ENCODE results near the gene P3H4. TPM values are rescaled to one million over a fixed set of nuclear protein-coding genes. Genes with fewer than 3 reads are reported as not detected.

The P3H4 gene
- total RNA-seq, 1 experiment from 2014 or later, result 24.0 TPM

DNA sequence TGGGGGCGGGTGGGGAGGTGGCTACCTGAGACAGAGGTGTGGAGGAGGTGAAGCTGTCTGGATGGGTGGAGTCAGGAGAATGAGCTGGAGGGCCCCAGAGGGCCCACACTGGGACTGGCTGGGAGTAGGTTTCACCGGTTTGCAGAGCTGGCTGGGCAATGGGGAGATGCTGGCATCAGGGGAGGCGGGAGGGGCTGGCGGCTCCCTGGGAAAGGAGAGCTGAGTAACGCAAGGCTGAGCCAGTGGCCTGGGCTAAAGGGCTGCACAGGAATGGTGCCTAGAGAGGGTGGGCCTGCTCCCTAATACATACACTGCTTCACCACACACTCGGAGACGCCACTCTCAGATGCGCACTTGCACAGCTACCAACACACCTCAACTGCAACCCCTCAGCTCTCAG, 12.4 kb downstream of the P3H4 start:
- H2BK15ac ChIP-seq (ENCODE audit: low read depth, low read length), result no peak overlapping the region
- peaks cover 21% of the 10 kb centered on the region for H3K27me3 Mint-ChIP-seq (ENCODE audit: low read depth)
- no peak overlapping the region for H4K91ac ChIP-seq (ENCODE audit: insufficient read length, low read depth, low read length)
- H3K27ac ChIP-seq (ENCODE audit: insufficient read length, low read depth, low read length), result no peak overlapping the region
- H3K27me3 ChIP-seq (ENCODE audit: insufficient read depth, low read length), result no peaks in the 10 kb centered on the region; the same call in 1 of the 2 replicates
- no peak overlapping the region for H3K56ac ChIP-seq (ENCODE audit: insufficient read length, low read depth, low read length)
- DNase-seq, result peak; percentile 60
- H3K27ac Mint-ChIP-seq, result peak overlapping the region in 1 of 3 experiments; percentile 42; a peak in 1 of 7 replicates
- no peak overlapping the region for H2BK12ac ChIP-seq (ENCODE audit: insufficient read length, low read depth, low read length)
- H3K9me3 Mint-ChIP-seq, result no peaks in the 10 kb centered on the region
- H2BK20ac ChIP-seq (ENCODE audit: low read depth, low read length, poor library complexity, severe bottlenecking), result no peak overlapping the region
- H3K4me1 Mint-ChIP-seq, result peaks cover 25 to 36% of the 10 kb centered on the region in 2 experiments
- H3K79me2 ChIP-seq (ENCODE audit: insufficient read depth, low read length), result no peaks in the 10 kb centered on the region
- H3K4me2 ChIP-seq (ENCODE audit: insufficient read depth, insufficient read length, low read length), result no peak overlapping the region
- no peak overlapping the region for H2BK5ac ChIP-seq (ENCODE audit: insufficient read length, low read length)
- H3K9ac ChIP-seq (ENCODE audit: extremely low read depth, insufficient read length, low read length), result no peak overlapping the region
- H3K9me3 ChIP-seq (ENCODE audit: control insufficient read depth, low read depth, low read length), result no peaks in the 10 kb centered on the region
- no peak overlapping the region for H2BK120ac ChIP-seq (ENCODE audit: low read depth, low read length, poor library complexity, severe bottlenecking)
- H4K8ac ChIP-seq (replicated peaks; ENCODE audit: insufficient read length, low read depth, low read length), result no peak overlapping the region
- H3K23ac ChIP-seq (ENCODE audit: insufficient read length, low read depth, low read length), result no peak overlapping the region
- no CpG with 5 or more reads among the region's 8 CpGs for WGBS (ENCODE audit: extremely low coverage, insufficient read length, low lambda C conversion rate)
- no peak overlapping the region for H4K5ac ChIP-seq (ENCODE audit: insufficient read length, low read depth, low read length)
- H4K20me1 ChIP-seq (ENCODE audit: control insufficient read depth, insufficient read depth, insufficient read length), result no peaks in the 10 kb centered on the region
- H3K4me1 ChIP-seq (ENCODE audit: insufficient read depth, low read length), result no peaks in the 10 kb centered on the region; the same call in 1 of the 2 replicates
- no peak overlapping the region for H3K4me3 Mint-ChIP-seq
- no peak overlapping the region for H2AFZ ChIP-seq (ENCODE audit: low read length)
- no peak overlapping the region for H3K18ac ChIP-seq (ENCODE audit: insufficient read length, low read depth, low read length)
- no peaks in the 10 kb centered on the region for H3K79me1 ChIP-seq (ENCODE audit: insufficient read depth, low read depth, low read length, poor library complexity, severe bottlenecking)
- peaks cover 1 to 8% (median 5%) of the 10 kb centered on the region in 3 experiments; a peak in 5 of 7 replicates for H3K36me3 Mint-ChIP-seq (ENCODE audit: insufficient read depth in 1 of 3, low read depth in 3 of 3)
- H3K4ac ChIP-seq (ENCODE audit: low read depth, low read length), result no peak overlapping the region
- no peak overlapping the region for H2AK5ac ChIP-seq (ENCODE audit: insufficient read length, low read length)
- H3K14ac ChIP-seq (ENCODE audit: insufficient read depth, low read length), result no peak overlapping the region; the same call in 1 of the 2 replicates
- no peak overlapping the region for H3T11ph ChIP-seq (ENCODE audit: low read length)
- TF ChIP-seq, protein P1, sequence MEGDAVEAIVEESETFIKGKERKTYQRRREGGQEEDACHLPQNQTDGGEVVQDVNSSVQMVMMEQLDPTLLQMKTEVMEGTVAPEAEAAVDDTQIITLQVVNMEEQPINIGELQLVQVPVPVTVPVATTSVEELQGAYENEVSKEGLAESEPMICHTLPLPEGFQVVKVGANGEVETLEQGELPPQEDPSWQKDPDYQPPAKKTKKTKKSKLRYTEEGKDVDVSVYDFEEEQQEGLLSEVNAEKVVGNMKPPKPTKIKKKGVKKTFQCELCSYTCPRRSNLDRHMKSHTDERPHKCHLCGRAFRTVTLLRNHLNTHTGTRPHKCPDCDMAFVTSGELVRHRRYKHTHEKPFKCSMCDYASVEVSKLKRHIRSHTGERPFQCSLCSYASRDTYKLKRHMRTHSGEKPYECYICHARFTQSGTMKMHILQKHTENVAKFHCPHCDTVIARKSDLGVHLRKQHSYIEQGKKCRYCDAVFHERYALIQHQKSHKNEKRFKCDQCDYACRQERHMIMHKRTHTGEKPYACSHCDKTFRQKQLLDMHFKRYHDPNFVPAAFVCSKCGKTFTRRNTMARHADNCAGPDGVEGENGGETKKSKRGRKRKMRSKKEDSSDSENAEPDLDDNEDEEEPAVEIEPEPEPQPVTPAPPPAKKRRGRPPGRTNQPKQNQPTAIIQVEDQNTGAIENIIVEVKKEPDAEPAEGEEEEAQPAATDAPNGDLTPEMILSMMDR (conservative IDR thresholded peaks at IDR 0.05), result no peak
- no peaks in the 10 kb centered on the region for H3K23me2 ChIP-seq (ENCODE audit: insufficient read length, low read depth, low read length, poor library complexity, severe bottlenecking)

Measured in H9 (cell line).